ENCODE results near the gene FBXO3. TPM values are rescaled to one million over a fixed set of nuclear protein-coding genes. Genes with fewer than 3 reads are reported as not detected.

The FBXO3 gene
- total and polyA plus RNA-seq, 9 donors = 25.2 to 43.0 (median 33.8) TPM

DNA sequence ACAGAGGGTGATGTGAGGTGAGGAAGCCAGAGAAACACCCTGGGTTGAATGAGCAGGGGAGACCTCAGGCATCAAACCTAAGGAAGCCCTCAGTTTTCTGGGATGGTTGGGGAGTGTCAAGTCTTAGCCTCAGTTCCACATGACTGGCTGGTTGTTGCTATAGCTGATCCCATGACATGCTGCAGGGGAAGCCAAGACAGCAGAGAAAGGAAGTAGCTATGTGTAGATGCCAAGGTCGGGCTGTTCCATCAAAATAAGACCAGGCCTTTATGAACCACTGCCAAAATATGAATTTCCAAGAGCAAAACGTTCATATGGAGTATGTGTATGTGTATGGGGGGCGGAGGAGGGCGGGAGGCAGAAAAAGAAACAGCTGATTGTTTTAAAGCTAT lies 49.7 kb downstream of the FBXO3 start:
- Histone ChIP-seq H3K4me1 (ENCODE audit: insufficient read depth) (peaks cover 24% of the 10 kb centered on the region), H3K27ac (peak overlapping the region in 1 of 2 donors; percentile 34), H3K4me3 (no peak overlapping the region), H3K9me3 (no peaks in the 10 kb centered on the region), H3K27me3 (no peaks in the 10 kb centered on the region), H3K36me3 (no peaks in the 10 kb centered on the region)
- intact Hi-C loops (cut with DNase I) = no loop called here
- WGBS, 3 donors = 16 to 30% (median 29%) methylated on average over 4 of the region's 4 CpGs
- peak in 1 of 5 donors; percentile 31 for DNase-seq
- TF ChIP-seq, protein P1, sequence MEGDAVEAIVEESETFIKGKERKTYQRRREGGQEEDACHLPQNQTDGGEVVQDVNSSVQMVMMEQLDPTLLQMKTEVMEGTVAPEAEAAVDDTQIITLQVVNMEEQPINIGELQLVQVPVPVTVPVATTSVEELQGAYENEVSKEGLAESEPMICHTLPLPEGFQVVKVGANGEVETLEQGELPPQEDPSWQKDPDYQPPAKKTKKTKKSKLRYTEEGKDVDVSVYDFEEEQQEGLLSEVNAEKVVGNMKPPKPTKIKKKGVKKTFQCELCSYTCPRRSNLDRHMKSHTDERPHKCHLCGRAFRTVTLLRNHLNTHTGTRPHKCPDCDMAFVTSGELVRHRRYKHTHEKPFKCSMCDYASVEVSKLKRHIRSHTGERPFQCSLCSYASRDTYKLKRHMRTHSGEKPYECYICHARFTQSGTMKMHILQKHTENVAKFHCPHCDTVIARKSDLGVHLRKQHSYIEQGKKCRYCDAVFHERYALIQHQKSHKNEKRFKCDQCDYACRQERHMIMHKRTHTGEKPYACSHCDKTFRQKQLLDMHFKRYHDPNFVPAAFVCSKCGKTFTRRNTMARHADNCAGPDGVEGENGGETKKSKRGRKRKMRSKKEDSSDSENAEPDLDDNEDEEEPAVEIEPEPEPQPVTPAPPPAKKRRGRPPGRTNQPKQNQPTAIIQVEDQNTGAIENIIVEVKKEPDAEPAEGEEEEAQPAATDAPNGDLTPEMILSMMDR (IDR thresholded peaks at IDR 0.05) = no peak
- TF ChIP-seq POLR2A (IDR thresholded peaks at IDR 0.05) (no peak), EP300 (IDR thresholded peaks at IDR 0.05) (no peak)

DNA sequence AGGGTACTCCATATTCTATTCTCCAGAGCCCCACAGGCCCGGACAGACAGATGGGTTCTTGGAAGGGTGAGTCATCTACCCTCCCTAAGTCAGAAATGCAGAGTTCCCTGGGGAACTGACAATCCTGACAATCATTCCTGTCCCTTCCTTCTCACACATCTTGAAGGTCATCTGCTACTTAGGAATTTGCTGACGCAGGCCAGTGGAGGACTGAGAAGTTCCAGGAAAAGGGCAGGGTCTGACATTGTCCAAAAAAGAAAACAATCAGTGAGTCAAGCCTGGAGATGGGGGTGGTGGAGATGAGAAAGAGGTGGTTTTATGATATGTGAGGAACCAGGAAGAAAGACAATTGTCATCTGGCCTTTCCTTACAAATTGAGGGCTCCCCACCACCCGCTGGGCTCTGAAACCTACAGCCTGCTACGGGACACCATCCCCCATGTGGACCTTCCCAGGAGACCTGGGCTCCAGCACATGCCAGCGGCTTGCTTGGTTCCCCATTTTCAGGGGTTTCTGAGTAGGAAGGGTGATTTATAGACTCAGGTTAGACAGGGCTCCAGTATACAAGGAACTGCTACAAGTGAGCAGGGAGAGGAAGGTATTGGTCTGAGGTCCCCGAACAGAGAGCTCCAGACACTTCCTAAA lies 51.0 kb downstream of the FBXO3 start:
- no peaks in the 10 kb centered on the region for H3K36me3 ChIP-seq
- intact Hi-C loops (cut with DNase I) = no loop called here
- WGBS, 3 donors = 63 to 76% (median 73%) methylated on average over 6 of the region's 6 CpGs
- H3K27me3 ChIP-seq = no peaks in the 10 kb centered on the region
- H3K9me3 ChIP-seq = no peaks in the 10 kb centered on the region
- no peak overlapping the region for H3K4me3 ChIP-seq
- H3K27ac ChIP-seq = peak overlapping the region in 1 of 2 donors; percentile 34
- H3K4me1 ChIP-seq (ENCODE audit: insufficient read depth) = peaks cover 25% of the 10 kb centered on the region
- DNase-seq = no peak
- TF ChIP-seq, protein P1 (IDR thresholded peaks at IDR 0.05) = no peak
- TF ChIP-seq EP300 (IDR thresholded peaks at IDR 0.05) (no peak), POLR2A (IDR thresholded peaks at IDR 0.05) (no peak)

DNA sequence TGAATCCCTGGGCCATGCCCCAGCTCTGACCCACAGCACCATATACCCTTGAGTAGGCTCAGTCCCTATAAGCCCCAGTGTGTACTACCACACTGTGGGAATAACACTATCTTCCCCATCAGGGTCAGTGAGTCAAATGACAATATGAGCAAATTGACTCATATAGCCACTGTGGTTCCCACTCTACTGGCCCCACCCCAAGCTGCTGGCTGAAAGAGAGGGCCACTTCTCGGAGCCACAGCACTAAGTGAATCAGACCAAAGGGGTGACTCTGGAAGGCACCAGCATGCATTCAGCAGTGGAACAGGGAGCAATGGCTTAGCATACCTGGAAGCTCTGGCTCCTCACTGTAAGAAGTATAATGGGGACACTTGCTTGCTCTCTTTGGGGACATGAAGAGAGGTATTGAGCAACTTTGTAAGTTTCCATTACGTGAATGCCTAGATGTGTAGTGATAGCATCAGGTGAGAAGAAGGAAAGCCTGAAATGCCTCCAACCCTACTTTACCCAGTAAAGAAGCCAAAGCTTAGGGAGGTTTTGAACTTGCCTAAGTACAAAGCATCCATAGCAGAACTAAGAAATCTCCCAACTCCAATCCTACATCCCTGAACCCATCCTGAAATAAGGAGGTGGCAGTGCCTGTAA lies 51.6 kb downstream of the FBXO3 start:
- Histone ChIP-seq H3K27ac (peak overlapping the region in 1 of 2 donors; percentile 14), H3K4me3 (no peak overlapping the region), H3K36me3 (no peaks in the 10 kb centered on the region), H3K9me3 (no peaks in the 10 kb centered on the region), H3K4me1 (ENCODE audit: insufficient read depth) (peaks cover 25% of the 10 kb centered on the region), H3K27me3 (no peaks in the 10 kb centered on the region)
- TF ChIP-seq POLR2A (IDR thresholded peaks at IDR 0.05) = no peak
- TF ChIP-seq, protein P1 (IDR thresholded peaks at IDR 0.05) = no peak
- TF ChIP-seq EP300 (IDR thresholded peaks at IDR 0.05) = no peak
- intact Hi-C loops (cut with DNase I) = no loop called here
- WGBS, 3 donors = 81 to 93% (median 83%) methylated on average over 2 of the region's 2 CpGs
- no peak for DNase-seq

DNA sequence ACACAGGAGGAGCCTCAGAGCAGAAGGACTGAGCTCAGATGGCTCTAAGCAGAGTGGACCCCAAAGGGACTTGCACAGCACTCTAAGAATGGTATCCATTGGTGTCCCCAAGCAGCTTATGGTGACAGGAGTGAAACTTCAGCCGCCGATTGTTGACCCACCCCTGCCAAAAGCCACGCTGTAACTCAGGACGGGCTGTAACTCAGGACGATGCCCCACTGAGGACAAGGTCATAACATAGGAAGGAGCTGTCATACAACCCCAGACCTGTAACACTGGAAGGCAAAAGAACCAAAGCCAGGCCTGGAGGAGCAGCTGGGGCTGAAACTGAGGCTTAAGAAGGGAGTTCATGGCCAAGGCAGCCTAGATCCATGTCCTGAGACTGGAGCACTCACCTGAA lies 52.3 kb downstream of the FBXO3 start:
- H3K27me3 ChIP-seq = no peaks in the 10 kb centered on the region
- H3K36me3 ChIP-seq = no peaks in the 10 kb centered on the region
- WGBS, 3 donors = 86 to 93% (median 90%) methylated on average over 5 of the region's 5 CpGs
- no peak overlapping the region for H3K4me3 ChIP-seq
- intact Hi-C loops (cut with DNase I) = no loop called here
- no peak for DNase-seq
- H3K27ac ChIP-seq = no peak overlapping the region
- TF ChIP-seq, protein P1 (IDR thresholded peaks at IDR 0.05) = no peak
- no peak for TF ChIP-seq EP300 (IDR thresholded peaks at IDR 0.05)
- no peak for TF ChIP-seq POLR2A (IDR thresholded peaks at IDR 0.05)
- H3K4me1 ChIP-seq (ENCODE audit: insufficient read depth) = peaks cover 25% of the 10 kb centered on the region
- no peaks in the 10 kb centered on the region for H3K9me3 ChIP-seq
